AG10803 (cell line): Measurements from ENCODE around the gene TTC27.
A peak's percentile ranks its signal among the peaks of the same experiment; 100 is the strongest.
"Not testable (repeated sequence)": the region's sequence is repeated elsewhere in the genome, so short reads cannot be mapped to it uniquely, and the experiment has no call there.

Experiments
- DNase-seq: peaks from one replicate; pipeline ENCODE4 v3.0.0; 2010; ENCODE audit warnings: low read depth
- H3K4me3 ChIP-seq: 2 replicates; pipeline ENCODE4 v1.5.1; 2011; ENCODE audit warnings: mild to moderate bottlenecking, low read length, control low read depth
- CTCF ChIP-seq: conservative IDR thresholded peaks from 2 replicates; pipeline ENCODE4 v1.5.1; 2011; ENCODE audit warnings: mild to moderate bottlenecking, low read length, control low read depth, inconsistent platforms

Gene TTC27

GRCh38 chr2:32865399-32866068, 237.7 kb downstream of the TTC27 start:
- no peak overlapping the region for H3K4me3 ChIP-seq
- DNase-seq, result peak; percentile 95
- no peak for TF ChIP-seq CTCF

GRCh38 chr2:32866462-32866861, 238.6 kb downstream of the TTC27 start:
- DNase-seq, H3K4me3 ChIP-seq: not testable (repeated sequence)
